Measurements from ENCODE around the gene FAM185A.

DNA sequence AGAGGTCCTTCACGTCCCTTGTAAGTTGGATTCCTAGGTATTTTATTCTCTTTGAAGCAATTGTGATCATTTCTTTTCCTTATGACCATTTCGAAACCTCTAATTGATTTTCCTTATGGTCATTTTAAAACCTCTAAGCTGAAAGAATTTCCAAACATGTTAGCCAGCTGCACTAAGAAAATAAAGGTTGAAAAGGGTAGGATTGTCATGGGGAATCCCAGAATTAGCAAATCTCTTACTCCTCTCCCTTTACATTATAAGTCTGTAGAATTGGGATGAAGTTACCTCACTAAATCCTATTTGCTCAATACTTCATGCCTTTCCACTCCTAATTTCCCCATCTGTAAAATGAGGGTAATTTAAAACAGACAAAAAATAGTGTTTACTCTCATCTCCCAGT, 79.5 kb downstream of the FAM185A start:
- TF ChIP-seq POLR2A (IDR thresholded peaks at IDR 0.05), result no peak
- TF ChIP-seq, protein P1, sequence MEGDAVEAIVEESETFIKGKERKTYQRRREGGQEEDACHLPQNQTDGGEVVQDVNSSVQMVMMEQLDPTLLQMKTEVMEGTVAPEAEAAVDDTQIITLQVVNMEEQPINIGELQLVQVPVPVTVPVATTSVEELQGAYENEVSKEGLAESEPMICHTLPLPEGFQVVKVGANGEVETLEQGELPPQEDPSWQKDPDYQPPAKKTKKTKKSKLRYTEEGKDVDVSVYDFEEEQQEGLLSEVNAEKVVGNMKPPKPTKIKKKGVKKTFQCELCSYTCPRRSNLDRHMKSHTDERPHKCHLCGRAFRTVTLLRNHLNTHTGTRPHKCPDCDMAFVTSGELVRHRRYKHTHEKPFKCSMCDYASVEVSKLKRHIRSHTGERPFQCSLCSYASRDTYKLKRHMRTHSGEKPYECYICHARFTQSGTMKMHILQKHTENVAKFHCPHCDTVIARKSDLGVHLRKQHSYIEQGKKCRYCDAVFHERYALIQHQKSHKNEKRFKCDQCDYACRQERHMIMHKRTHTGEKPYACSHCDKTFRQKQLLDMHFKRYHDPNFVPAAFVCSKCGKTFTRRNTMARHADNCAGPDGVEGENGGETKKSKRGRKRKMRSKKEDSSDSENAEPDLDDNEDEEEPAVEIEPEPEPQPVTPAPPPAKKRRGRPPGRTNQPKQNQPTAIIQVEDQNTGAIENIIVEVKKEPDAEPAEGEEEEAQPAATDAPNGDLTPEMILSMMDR (IDR thresholded peaks at IDR 0.05), result no peak

Data from heart left ventricle (tissue), 13 donors.